Smooth muscle cell (in vitro differentiated cells): ENCODE data around the gene TPCN2. TPM values are rescaled to one million over a fixed set of nuclear protein-coding genes. Genes with fewer than 3 reads are reported as not detected.
"Not testable (repeated sequence)": the region's sequence is repeated elsewhere in the genome, so short reads cannot be mapped to it uniquely, and the experiment has no call there.

Source experiments
- DNase-seq: peaks from one replicate; lab custom pipeline; 2025; ENCODE audit not compliant: unreplicated experiment; lab: John Stamatoyannopoulos, UW
- H2AFZ ChIP-seq: fragments of 200-600 bp; sonication (generic); 2 replicates; pipeline ENCODE4 v1.6.0; 2016; ENCODE audit warnings: antibody characterized with exemption, low read depth, mild to moderate bottlenecking
- H3F3A ChIP-seq: fragments of 200-600 bp; sonication (generic); 2 replicates; pipeline ENCODE4 v1.6.0; 2017; ENCODE audit warnings: antibody characterized with exemption, low read depth
- H3K27ac ChIP-seq: fragments of 200-600 bp; sonication (generic); 2 replicates; pipeline ENCODE4 v1.5.1; 2016; ENCODE audit warnings: low read depth, mild to moderate bottlenecking
- H3K27me3 ChIP-seq: fragments of 200-600 bp; sonication (generic); 2 replicates; pipeline ENCODE4 v1.6.1; 2016; ENCODE audit warnings: low read depth, mild to moderate bottlenecking
- H3K36me3 ChIP-seq: fragments of 200-600 bp; sonication (generic); 2 replicates; pipeline ENCODE4 v1.5.1; 2016; ENCODE audit warnings: low read depth
- H3K4me1 ChIP-seq: fragments of 200-600 bp; sonication (generic); 2 replicates; pipeline ENCODE4 v1.5.1; 2016; ENCODE audit warnings: low read depth
- H3K4me2 ChIP-seq: fragments of 200-600 bp; sonication (generic); 2 replicates; pipeline ENCODE4 v1.6.0; 2016; ENCODE audit warnings: mild to moderate bottlenecking
- H3K4me3 ChIP-seq: fragments of 200-600 bp; sonication (generic); 2 replicates; pipeline ENCODE4 v1.5.1; 2016; ENCODE audit warnings: mild to moderate bottlenecking
- H3K79me2 ChIP-seq: fragments of 200-600 bp; sonication (generic); 2 replicates; pipeline ENCODE4 v1.6.0; 2016; ENCODE audit warnings: low read depth, mild to moderate bottlenecking
- H3K9ac ChIP-seq: fragments of 200-600 bp; sonication (generic); 2 replicates; pipeline ENCODE4 v1.6.0; 2016; ENCODE audit warnings: low read depth
- H3K9me3 ChIP-seq: fragments of 200-600 bp; sonication (generic); replicated peaks from 2 replicates; pipeline ENCODE4 v1.5.1; 2016; ENCODE audit warnings: low read depth
- H4K20me1 ChIP-seq: fragments of 200-600 bp; sonication (generic); 2 replicates; pipeline ENCODE4 v1.6.0; 2016; ENCODE audit warnings: low read depth
- CTCF ChIP-seq: fragments of 200-600 bp; sonication (generic); IDR thresholded peaks from 2 replicates; pipeline ENCODE4 v1.5.1; 2017; ENCODE audit warnings: borderline replicate concordance, mild to moderate bottlenecking, antibody characterized with exemption; ENCODE audit not compliant: insufficient read depth, poor library complexity, severe bottlenecking
- WGBS: methylation state at CpG from one replicate; pipeline ENCODE4 v1.1.7; 2016; ENCODE audit warnings: low lambda C conversion rate; 5-methylcytosine and 5-hydroxymethylcytosine counted together
- polyA plus RNA-seq: library from polyadenylated mRNA; unstranded; fragments of >200 nt; fragmentation: Nextera tagmentation; extraction: Ambion mirVana; gene quantifications from 2 replicates; pipeline ENCODE4 v1.2.1, GENCODE V29; 2016
- total RNA-seq: library from RNA; depleted of rRNA; stranded (reverse); fragments of >200 nt; gene quantifications from 2 replicates; pipeline ENCODE4 v1.2.3, GENCODE V29; 2014

TPCN2 gene
- total and polyA plus RNA-seq, 2 experiments from 2014 or later: 7.4 to 10.5 TPM

GRCh38 chr11:69136471-69136870, 87.7 kb downstream of the TPCN2 start:
- TF ChIP-seq CTCF: no peak
- H3K27ac ChIP-seq: no peak overlapping the region
- H3K9ac ChIP-seq: no peak overlapping the region
- H4K20me1 ChIP-seq: no peaks in the 10 kb centered on the region
- H3K4me2 ChIP-seq: no peak overlapping the region
- no peak for DNase-seq
- no peak overlapping the region for H2AFZ ChIP-seq
- H3K9me3 ChIP-seq: no peaks in the 10 kb centered on the region
- H3K4me1 ChIP-seq: no peaks in the 10 kb centered on the region
- no peaks in the 10 kb centered on the region for H3F3A ChIP-seq
- H3K4me3 ChIP-seq: no peak overlapping the region
- H3K36me3 ChIP-seq: no peaks in the 10 kb centered on the region
- H3K27me3 ChIP-seq: no peaks in the 10 kb centered on the region
- no peaks in the 10 kb centered on the region for H3K79me2 ChIP-seq
- WGBS: 91% methylated on average over 9 of the region's 9 CpGs

- no peaks in the 10 kb centered on the region for H3F3A ChIP-seq
- no peaks in the 10 kb centered on the region for H3K79me2 ChIP-seq
- DNase-seq: no peak
- H4K20me1 ChIP-seq: no peaks in the 10 kb centered on the region
- no peaks in the 10 kb centered on the region for H3K4me1 ChIP-seq
- no peak overlapping the region for H3K9ac ChIP-seq
- H2AFZ ChIP-seq: no peak overlapping the region
- H3K27ac ChIP-seq: no peak overlapping the region
- no peaks in the 10 kb centered on the region for H3K9me3 ChIP-seq
- no peaks in the 10 kb centered on the region for H3K27me3 ChIP-seq
- H3K36me3 ChIP-seq: no peaks in the 10 kb centered on the region
- TF ChIP-seq CTCF: no peak
- no peak overlapping the region for H3K4me3 ChIP-seq
- H3K4me2 ChIP-seq: no peak overlapping the region
- 97% methylated on average over 8 of the region's 8 CpGs for WGBS
Measured at GRCh38 chr11:69137151-69137844, 88.6 kb downstream of the TPCN2 start.

DNA sequence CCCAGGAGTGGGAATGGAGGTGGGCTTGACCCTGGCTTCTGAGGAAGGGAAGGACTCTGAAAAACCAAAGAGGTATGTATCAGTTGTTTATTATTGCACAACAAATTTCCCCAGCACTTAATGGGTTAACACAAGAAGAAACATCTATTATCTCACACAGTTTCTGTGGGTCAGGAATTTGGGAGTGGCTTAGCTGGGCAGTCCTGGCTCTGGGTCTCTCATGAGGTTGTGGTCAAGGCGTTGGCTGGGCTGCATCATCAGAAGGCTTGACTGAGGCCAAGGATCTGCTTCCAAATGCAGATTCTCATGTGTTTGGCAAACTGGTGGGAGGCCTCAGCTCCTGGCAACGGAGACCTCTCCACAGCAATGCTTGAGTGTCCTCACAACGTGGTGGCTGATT, 89.5 kb downstream of the TPCN2 start:
- peak overlapping the region; percentile 15 for H3K4me2 ChIP-seq
- no peaks in the 10 kb centered on the region for H3K36me3 ChIP-seq
- DNase-seq: no peak
- no peak overlapping the region for H3K9ac ChIP-seq
- no peak for TF ChIP-seq CTCF
- H3K27ac ChIP-seq: no peak overlapping the region
- no peaks in the 10 kb centered on the region for H3F3A ChIP-seq
- no peaks in the 10 kb centered on the region for H3K27me3 ChIP-seq
- H4K20me1 ChIP-seq: no peaks in the 10 kb centered on the region
- no peak overlapping the region for H3K4me3 ChIP-seq
- H3K9me3 ChIP-seq: no peaks in the 10 kb centered on the region
- no peaks in the 10 kb centered on the region for H3K4me1 ChIP-seq
- H2AFZ ChIP-seq: no peak overlapping the region
- 14% methylated on average over 3 of the region's 3 CpGs for whole genome bisulfite sequencing
- H3K79me2 ChIP-seq: no peaks in the 10 kb centered on the region

- not testable (repeated sequence) for DNase-seq, H3K4me3 ChIP-seq
Measured at GRCh38 chr11:69140161-69140560, 91.4 kb downstream of the TPCN2 start.

More at GRCh38 chr11:69140161-69140560, 91.4 kb downstream of the TPCN2 start:
- not testable (repeated sequence) for H2AFZ ChIP-seq, H4K20me1 ChIP-seq, H3K4me2 ChIP-seq, H3K9ac ChIP-seq, H3K4me1 ChIP-seq, H3K27ac ChIP-seq, H3K36me3 ChIP-seq, H3K27me3 ChIP-seq, H3K9me3 ChIP-seq, H3F3A ChIP-seq, H3K79me2 ChIP-seq
- WGBS: 82% methylated on average over 7 of the region's 7 CpGs
